Lung (tissue), 12 donors: Measurements from ENCODE around the gene SLC43A3. TPM values are rescaled to one million over a fixed set of nuclear protein-coding genes. Genes with fewer than 3 reads are reported as not detected.
"Not testable (repeated sequence)": the region's sequence is repeated elsewhere in the genome, so short reads cannot be mapped to it uniquely, and the experiment has no call there.

Experiments
- ATAC-seq: fragments of 200-7000 bp; cut with Tn5 transposase; one replicate; pipeline ENCODE4 v1.9.1; 2020; ENCODE audit warnings: moderate number of reproducible peaks; ENCODE audit not compliant: insufficient read depth, low FRiP score
- DNase-seq, 3 donors: peaks; one replicate each; pipeline ENCODE4 v3.0.0-alpha.2; 2013 to 2017
- H3K27ac ChIP-seq, 2 donors: one replicate each; pipeline ENCODE4 v1.5.1; 2013; ENCODE audit warnings: mild to moderate bottlenecking in 2 of 2, moderate library complexity in 2 of 2, control low read depth in 1 of 2, inconsistent platforms in 1 of 2, low read depth in 1 of 2, low read length in 1 of 2
- H3K27me3 ChIP-seq, 3 donors: one replicate each; pipeline ENCODE4 v1.5.1; 2013; ENCODE audit warnings: low read length in 2 of 3; ENCODE audit not compliant: control insufficient read depth in 3 of 3, insufficient read depth in 3 of 3
- H3K36me3 ChIP-seq, 4 donors: one replicate each; pipeline ENCODE4 v1.5.1; 2013; ENCODE audit warnings: low read length in 4 of 4, mild to moderate bottlenecking in 1 of 4, moderate library complexity in 1 of 4; ENCODE audit not compliant: control insufficient read depth in 4 of 4, insufficient read depth in 4 of 4
- H3K4me1 ChIP-seq, 5 donors: one replicate each; pipeline ENCODE4 v1.5.1; 2013; ENCODE audit warnings: low read length in 5 of 5, mild to moderate bottlenecking in 2 of 5, moderate library complexity in 1 of 5; ENCODE audit not compliant: control insufficient read depth in 5 of 5, insufficient read depth in 5 of 5
- H3K4me3 ChIP-seq: one replicate; pipeline ENCODE4 v1.5.1; 2013; ENCODE audit warnings: mild to moderate bottlenecking, control low read depth, moderate library complexity
- H3K9ac ChIP-seq, 2 donors: one replicate each; pipeline ENCODE4 v1.5.1; 2013; ENCODE audit warnings: low read length in 2 of 2, control low read depth in 1 of 2; ENCODE audit not compliant: insufficient read depth in 1 of 2
- H3K9me3 ChIP-seq, 4 donors: one replicate each; pipeline ENCODE4 v1.5.1; 2013; ENCODE audit warnings: low read length in 3 of 4, mild to moderate bottlenecking in 1 of 4, moderate library complexity in 1 of 4; ENCODE audit not compliant: control insufficient read depth in 4 of 4, insufficient read depth in 3 of 4
- CTCF ChIP-seq: IDR thresholded peaks from 2 replicates; pipeline ENCODE4 v1.5.1; 2012; ENCODE audit warnings: mild to moderate bottlenecking; ENCODE audit errors: control extremely low read depth, extremely low read depth
- WGBS, 2 donors: extraction: QIAGEN DNeasy Blood & Tissue Kit; methylation state at CpG; one replicate each; pipeline ENCODE4 v1.1.7; 2013; 5-methylcytosine and 5-hydroxymethylcytosine counted together
- polyA plus RNA-seq, 2 donors: library from polyadenylated mRNA; stranded (reverse); fragments of 200-250 nt; gene quantifications; one replicate each; pipeline ENCODE4 v1.2.1, GENCODE V29; 2013
- total RNA-seq, 2 donors: library from RNA; depleted of rRNA in 1 of 2; stranded (reverse); fragments of >200 nt in 1 of 2; gene quantifications; one replicate each; pipeline ENCODE4 v1.2.1, GENCODE V29; 2014 to 2021
- donor health status: control.
- donor health status: control.
- donor health status: Bipolar disorder and iron deficiency.
- donor health status: healthy.
- donor health status: DM: yes; HTN: yes; CAD: no.

SLC43A3 gene
- total and polyA plus RNA-seq, 4 donors, result 23.3 to 155 (median 105) TPM

GRCh38 chr11:57405271-57405860, 21.6 kb downstream of the SLC43A3 start:
- Histone ChIP-seq H3K4me3 (no peak overlapping the region), H3K27me3 (no peaks in the 10 kb centered on the region), H3K4me1 (peaks cover 0 to 12% (median 0%) of the 10 kb centered on the region in 5 donors), H3K36me3 (peaks cover 4 to 35% (median 22%) of the 10 kb centered on the region in 4 donors), H3K27ac (no peak overlapping the region), H3K9ac (no peak overlapping the region), H3K9me3 (no peaks in the 10 kb centered on the region)
- 75 to 81% methylated on average over 4 of the region's 4 CpGs for WGBS, 2 donors
- ATAC-seq (peak; percentile 14), DNase-seq (no peak)
- TF ChIP-seq CTCF, result no peak

GRCh38 chr11:57403802-57404147, 23.1 kb downstream of the SLC43A3 start:
- WGBS, 2 donors, result 37 to 76% methylated on average over 2 of the region's 2 CpGs
- H3K36me3 ChIP-seq, result peaks cover 4 to 20% (median 14%) of the 10 kb centered on the region in 4 donors
- ATAC-seq (no peak), DNase-seq (no peak)
- peaks cover 0 to 12% (median 0%) of the 10 kb centered on the region in 5 donors for H3K4me1 ChIP-seq
- no peaks in the 10 kb centered on the region for H3K27me3 ChIP-seq
- no peak overlapping the region for H3K27ac ChIP-seq
- no peak overlapping the region for H3K9ac ChIP-seq
- no peaks in the 10 kb centered on the region for H3K9me3 ChIP-seq
- no peak for TF ChIP-seq CTCF
- H3K4me3 ChIP-seq, result no peak overlapping the region

- not testable (repeated sequence) for ATAC-seq
Measured at GRCh38 chr11:57403003-57403801, 23.7 kb downstream of the SLC43A3 start.

GRCh38 chr11:57402188-57403002, 24.5 kb downstream of the SLC43A3 start:
- H3K27ac ChIP-seq, result no peak overlapping the region
- no peak overlapping the region for H3K4me3 ChIP-seq
- ATAC-seq (no peak), DNase-seq (no peak)
- H3K4me1 ChIP-seq, result peaks cover 0 to 12% (median 0%) of the 10 kb centered on the region in 5 donors
- H3K9me3 ChIP-seq, result no peaks in the 10 kb centered on the region
- WGBS, 2 donors, result 61 to 73% methylated on average over 6 of the region's 6 CpGs
- peaks cover 0 to 9% (median 4%) of the 10 kb centered on the region in 4 donors for H3K36me3 ChIP-seq
- no peak for TF ChIP-seq CTCF
- no peaks in the 10 kb centered on the region for H3K27me3 ChIP-seq
- H3K9ac ChIP-seq, result no peak overlapping the region

More at GRCh38 chr11:57403003-57403801, 23.7 kb downstream of the SLC43A3 start:
- not testable (repeated sequence) for H3K27me3 ChIP-seq, H3K9me3 ChIP-seq, DNase-seq, H3K9ac ChIP-seq, H3K4me3 ChIP-seq, H3K27ac ChIP-seq
- peaks cover 3 to 17% (median 10%) of the 10 kb centered on the region in 4 donors for H3K36me3 ChIP-seq
- WGBS, 2 donors, result 82 to 90% methylated on average over 6 of the region's 6 CpGs
- H3K4me1 ChIP-seq, result peaks cover 0 to 12% (median 0%) of the 10 kb centered on the region in 5 donors
